GM19035 (cell line): ENCODE results near the gene COL4A1.

ENCODE experiments used
- ATAC-seq: cut with Tn5 transposase; IDR thresholded peaks from one replicate; pipeline ENCODE4 v1.9.1; 2021; ENCODE audit not compliant: unreplicated experiment

COL4A1 gene

GRCh38 chr13:110149036-110149435 is 157.9 kb downstream of the COL4A1 start:
- ATAC-seq = no peak

GRCh38 chr13:110140099-110140498 is 166.9 kb downstream of the COL4A1 start:
- ATAC-seq = no peak

- ATAC-seq = peak; percentile 7
Measured at GRCh38 chr13:110138700-110139036, 168.3 kb downstream of the COL4A1 start.

- peak; percentile 60 for ATAC-seq
Measured at GRCh38 chr13:110138010-110138699, 168.8 kb downstream of the COL4A1 start.

- peak; percentile 84 for ATAC-seq
Measured at GRCh38 chr13:110137680-110138009, 169.3 kb downstream of the COL4A1 start.

GRCh38 chr13:110136660-110137585 is 170.0 kb downstream of the COL4A1 start:
- ATAC-seq = no peak

- no peak for ATAC-seq
Measured at GRCh38 chr13:110135977-110136597, 170.9 kb downstream of the COL4A1 start.

GRCh38 chr13:110134801-110135200 is 172.2 kb downstream of the COL4A1 start:
- no peak for ATAC-seq

- ATAC-seq = no peak
Measured at GRCh38 chr13:110133425-110134235, 173.3 kb downstream of the COL4A1 start.

- ATAC-seq = no peak
Measured at GRCh38 chr13:110132225-110132982, 174.6 kb downstream of the COL4A1 start.

GRCh38 chr13:110131424-110131823 is 175.5 kb downstream of the COL4A1 start:
- ATAC-seq = no peak

- ATAC-seq = no peak
Measured at GRCh38 chr13:110130431-110130830, 176.5 kb downstream of the COL4A1 start.

GRCh38 chr13:110129539-110130186 is 177.3 kb downstream of the COL4A1 start:
- ATAC-seq = no peak

GRCh38 chr13:110129076-110129475 is 177.9 kb downstream of the COL4A1 start:
- ATAC-seq = no peak

GRCh38 chr13:110128546-110128945 is 178.4 kb downstream of the COL4A1 start:
- no peak for ATAC-seq

GRCh38 chr13:110127986-110128511 is 178.9 kb downstream of the COL4A1 start:
- ATAC-seq = no peak

GRCh38 chr13:110126391-110126961 is 180.5 kb downstream of the COL4A1 start:
- ATAC-seq = no peak

- ATAC-seq = no peak
Measured at GRCh38 chr13:110125613-110126272, 181.2 kb downstream of the COL4A1 start.

GRCh38 chr13:110125157-110125556 is 181.8 kb downstream of the COL4A1 start:
- no peak for ATAC-seq
